GM21423 (cell line): ENCODE measurements around the gene LTA4H.

Experiments
- ATAC-seq: cut with Tn5 transposase; IDR thresholded peaks from one replicate; pipeline ENCODE4 v1.9.1; 2021; ENCODE audit warnings: mild to moderate bottlenecking, moderate library complexity; ENCODE audit not compliant: unreplicated experiment

The LTA4H gene

GRCh38 chr12:96060041-96060440, 24.7 kb upstream of the LTA4H start:
- no peak for ATAC-seq

- no peak for ATAC-seq
Measured at GRCh38 chr12:96057986-96058553, 22.7 kb upstream of the LTA4H start.

GRCh38 chr12:96056646-96057455, 21.5 kb upstream of the LTA4H start:
- ATAC-seq, result no peak

- ATAC-seq, result no peak
Measured at GRCh38 chr12:96054244-96054610, 18.8 kb upstream of the LTA4H start.

GRCh38 chr12:96053476-96054243, 18.3 kb upstream of the LTA4H start:
- no peak for ATAC-seq

- ATAC-seq, result no peak
Measured at GRCh38 chr12:96051756-96052485, 16.5 kb upstream of the LTA4H start.

GRCh38 chr12:96050139-96050538, 14.8 kb upstream of the LTA4H start:
- no peak for ATAC-seq

GRCh38 chr12:96049101-96049500, 13.7 kb upstream of the LTA4H start:
- ATAC-seq, result no peak

GRCh38 chr12:96048393-96048969, 13.1 kb upstream of the LTA4H start:
- no peak for ATAC-seq

GRCh38 chr12:96047229-96048211, 12.1 kb upstream of the LTA4H start:
- ATAC-seq, result peak; percentile 62

GRCh38 chr12:96046543-96047228, 11.3 kb upstream of the LTA4H start:
- no peak for ATAC-seq

GRCh38 chr12:96045566-96045965, 10.2 kb upstream of the LTA4H start:
- ATAC-seq, result no peak

- ATAC-seq, result no peak
Measured at GRCh38 chr12:96044943-96045290, 9.5 kb upstream of the LTA4H start.

GRCh38 chr12:96044017-96044942, 8.9 kb upstream of the LTA4H start:
- ATAC-seq, result no peak

- no peak for ATAC-seq
Measured at GRCh38 chr12:96041181-96041580, 5.8 kb upstream of the LTA4H start.

GRCh38 chr12:96040305-96041133, 5.1 kb upstream of the LTA4H start:
- ATAC-seq, result no peak

GRCh38 chr12:96039516-96039915, 4.1 kb upstream of the LTA4H start:
- ATAC-seq, result no peak
